AML-193 (cell line): ENCODE data around the gene ACVRL1.
A peak's percentile ranks its signal among the peaks of the same experiment; 100 is the strongest.
"Not testable (repeated sequence)": the region's sequence is repeated elsewhere in the genome, so short reads cannot be mapped to it uniquely, and the experiment has no call there.

Experiments
- DNase-seq, 2 experiments: peaks; one replicate each; lab custom pipeline; 2025; lab: John Stamatoyannopoulos, UW

The ACVRL1 gene

GRCh38 chr12:51874000-51874399 is 33.3 kb upstream of the ACVRL1 start:
- DNase-seq = no peak

GRCh38 chr12:51874486-51874885 is 32.8 kb upstream of the ACVRL1 start:
- no peak for DNase-seq

DNA sequence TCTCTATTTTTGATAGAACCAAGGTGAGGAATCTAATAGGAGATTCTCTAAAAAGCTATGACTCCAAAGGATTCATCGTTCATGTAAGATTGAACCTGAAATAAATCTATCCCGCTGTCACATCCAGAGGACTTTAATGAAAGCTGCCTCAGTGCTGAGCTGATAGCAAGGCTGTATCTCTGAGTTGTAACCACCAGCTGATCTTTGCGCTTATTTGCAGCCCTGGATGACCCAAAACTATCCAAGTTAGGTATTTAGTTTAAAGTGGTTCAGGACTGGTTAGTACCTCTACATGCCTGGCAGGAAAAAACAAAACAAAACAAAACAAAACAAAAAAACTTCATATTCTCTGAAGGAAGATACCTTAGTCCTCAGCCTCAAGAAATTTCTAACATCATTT is 28.2 kb upstream of the ACVRL1 start:
- no peak for DNase-seq

- DNase-seq = no peak
Observed at GRCh38 chr12:51883295-51883694, 24.0 kb upstream of the ACVRL1 start.

DNA sequence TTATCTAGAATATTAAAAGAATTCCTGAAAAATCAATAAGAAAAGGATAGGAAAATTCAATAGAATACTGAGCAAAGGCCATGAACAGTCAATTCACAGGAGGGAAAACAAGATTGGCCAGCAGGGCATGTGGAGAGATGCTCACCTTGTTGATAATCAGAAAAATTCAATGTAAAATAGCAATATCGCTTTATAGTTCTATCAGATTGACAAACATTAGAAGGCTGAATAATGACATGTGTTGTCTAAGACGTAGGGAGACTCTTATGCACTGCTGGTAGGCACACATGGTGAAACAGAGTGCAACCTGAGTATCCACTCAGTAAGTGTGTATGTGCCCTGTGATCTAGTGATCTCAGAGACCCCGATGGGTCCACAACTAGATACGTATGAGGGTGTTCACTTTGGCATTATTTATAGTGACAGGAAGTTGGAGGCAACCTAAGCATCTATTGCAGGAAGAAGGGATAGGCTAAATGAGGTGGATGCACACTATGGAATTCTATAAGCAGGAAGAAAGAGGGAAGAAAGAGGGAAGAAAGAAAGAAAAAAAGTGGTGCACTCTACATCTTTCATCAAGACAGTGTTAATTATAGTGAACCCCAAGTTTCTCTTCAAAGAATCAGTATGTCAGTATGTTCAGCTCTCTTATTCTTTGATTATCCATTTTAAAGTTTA is 23.2 kb upstream of the ACVRL1 start:
- no peak for DNase-seq

GRCh38 chr12:51884676-51885229 is 22.6 kb upstream of the ACVRL1 start:
- no peak for DNase-seq

- DNase-seq = not testable (repeated sequence)
Observed at GRCh38 chr12:51885294-51886020, 21.8 kb upstream of the ACVRL1 start.

- DNase-seq = peak; percentile 89 to 93
Observed at GRCh38 chr12:51886021-51886710, 21.1 kb upstream of the ACVRL1 start.

- DNase-seq = no peak
Observed at GRCh38 chr12:51887476-51888315, 19.6 kb upstream of the ACVRL1 start, which contains the start of gene ANKRD33. Gene ANKRD33 (plus strand): TSS chr12:51888103. CDS start chr12:51888187, 84 bp downstream.

DNA sequence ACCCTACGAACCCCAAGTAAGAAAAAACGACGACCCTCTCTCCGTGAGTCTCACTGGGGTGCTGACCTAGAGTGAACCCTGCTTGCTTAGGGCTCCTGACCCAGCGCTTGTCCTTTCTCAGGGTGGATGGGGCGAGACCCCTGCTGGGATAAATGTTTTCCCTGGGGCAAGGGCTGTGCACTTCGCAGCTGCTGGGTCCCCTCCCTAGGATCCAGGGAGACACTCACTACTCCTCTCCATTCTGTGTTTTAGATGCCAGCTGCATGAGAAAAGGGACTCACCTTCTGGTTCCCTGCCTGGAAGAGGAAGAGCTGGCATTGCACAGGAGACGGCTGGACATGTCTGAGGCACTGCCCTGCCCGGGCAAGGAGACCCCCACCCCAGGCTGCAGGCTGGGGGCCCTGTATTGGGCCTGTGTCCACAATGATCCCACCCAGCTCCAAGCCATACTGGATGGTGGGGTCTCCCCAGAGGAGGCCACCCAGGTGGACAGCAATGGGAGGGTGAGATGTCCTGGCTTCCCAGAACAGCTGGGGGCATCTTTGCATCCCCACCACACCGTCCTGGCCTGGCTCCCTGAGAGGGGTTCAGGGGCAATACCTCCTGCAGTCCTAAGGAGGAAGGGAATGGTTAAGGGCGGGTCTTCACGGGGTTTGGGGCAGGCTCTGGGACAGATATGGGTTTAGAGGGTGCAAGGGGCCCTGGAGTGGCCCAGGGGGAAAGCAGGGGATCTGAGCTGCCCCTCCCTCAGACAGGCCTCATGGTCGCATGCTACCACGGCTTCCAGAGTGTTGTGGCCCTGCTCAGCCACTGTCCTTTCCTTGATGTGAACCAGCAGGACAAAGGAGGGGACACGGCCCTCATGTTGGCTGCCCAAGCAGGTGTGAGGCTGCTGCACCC is 18.7 kb upstream of the ACVRL1 start:
- no peak for DNase-seq

DNA sequence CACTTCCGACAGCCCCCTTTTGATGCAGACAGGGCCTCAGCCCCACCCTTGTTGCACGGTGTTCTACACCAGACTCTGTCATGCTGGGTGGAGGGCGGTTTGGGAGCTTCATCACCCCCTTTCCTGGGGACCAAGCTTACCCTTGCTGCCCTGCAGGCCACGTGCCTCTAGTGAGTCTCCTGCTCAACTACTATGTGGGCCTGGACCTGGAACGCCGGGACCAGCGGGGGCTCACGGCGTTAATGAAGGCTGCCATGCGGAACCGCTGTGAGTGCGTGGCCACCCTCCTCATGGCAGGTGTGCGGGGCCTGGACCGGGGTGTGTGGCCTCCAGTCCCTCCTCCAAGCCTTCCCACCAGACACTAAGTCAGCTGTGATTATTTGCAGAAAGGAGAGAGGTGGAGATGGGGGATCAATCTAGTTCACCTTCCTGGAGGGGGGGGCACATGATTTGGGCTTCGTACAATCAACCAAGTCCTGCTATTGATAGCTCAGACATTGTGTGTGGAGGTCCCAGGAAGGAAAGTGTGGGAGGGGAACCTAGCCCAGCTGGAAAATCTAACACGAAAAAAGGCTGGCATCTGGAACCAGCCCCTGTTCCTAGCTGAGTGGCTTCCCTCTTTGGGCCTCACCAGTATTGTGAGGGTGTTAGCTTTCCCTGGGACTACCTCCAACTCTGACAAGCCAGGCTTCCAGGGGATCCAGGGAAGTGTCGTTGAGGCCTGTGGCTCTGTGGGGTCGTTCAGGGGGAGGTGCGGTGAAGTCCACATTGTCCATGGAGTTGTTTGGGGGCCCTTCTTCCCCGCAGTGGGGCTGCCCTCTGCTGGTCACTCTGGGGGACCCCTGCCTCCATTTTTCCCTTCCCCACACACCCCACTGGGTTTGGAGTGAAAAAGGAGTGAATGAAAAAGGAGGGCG is 17.8 kb upstream of the ACVRL1 start:
- DNase-seq = no peak

- DNase-seq = no peak
Observed at GRCh38 chr12:51890133-51890464, 17.2 kb upstream of the ACVRL1 start.

DNA sequence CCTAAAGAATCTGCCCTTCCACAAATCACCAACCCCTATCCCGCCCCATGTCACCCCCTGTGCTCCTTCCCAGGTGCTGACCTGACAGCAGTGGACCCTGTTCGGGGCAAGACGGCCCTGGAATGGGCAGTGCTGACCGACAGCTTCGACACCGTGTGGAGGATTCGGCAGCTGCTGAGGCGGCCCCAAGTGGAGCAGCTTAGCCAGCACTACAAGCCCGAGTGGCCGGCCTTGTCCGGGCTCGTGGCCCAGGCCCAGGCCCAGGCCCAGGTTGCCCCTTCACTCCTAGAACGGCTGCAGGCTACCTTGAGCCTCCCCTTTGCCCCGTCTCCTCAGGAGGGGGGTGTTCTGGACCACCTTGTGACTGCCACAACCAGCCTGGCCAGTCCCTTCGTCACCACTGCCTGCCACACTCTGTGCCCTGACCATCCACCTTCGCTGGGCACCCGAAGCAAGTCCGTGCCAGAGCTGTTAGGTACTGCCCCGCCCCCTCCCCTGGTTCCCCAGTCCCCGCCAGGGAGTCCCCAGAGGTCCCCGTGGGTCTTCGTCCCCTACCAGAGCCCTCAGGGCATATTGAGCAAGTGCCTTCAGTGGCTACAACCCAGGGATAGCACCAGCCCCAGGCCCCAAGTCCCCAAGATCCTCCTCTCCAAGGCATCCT is 16.7 kb upstream of the ACVRL1 start:
- DNase-seq = no peak

DNA sequence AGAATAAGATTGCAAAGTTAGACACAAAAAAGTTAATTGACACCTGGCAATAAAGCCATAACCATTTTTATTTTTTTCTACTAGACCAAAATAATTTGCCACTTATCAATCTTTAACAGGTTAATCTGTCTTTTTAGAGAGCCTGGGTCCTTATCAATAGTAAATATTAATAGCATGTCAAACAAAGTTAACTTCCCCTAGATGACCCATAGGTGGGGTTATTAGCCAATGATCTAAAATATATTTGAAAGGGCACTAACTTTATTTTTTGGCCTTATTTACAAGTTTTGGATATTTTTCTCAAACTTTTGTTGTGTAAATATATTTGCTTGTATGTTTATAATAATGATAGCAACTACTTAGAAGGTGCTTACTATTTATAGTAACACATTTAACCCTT is 15.5 kb upstream of the ACVRL1 start:
- peak; percentile 42 to 55 for DNase-seq

- DNase-seq = no peak
Observed at GRCh38 chr12:51893786-51894185, 13.5 kb upstream of the ACVRL1 start.

GRCh38 chr12:51895378-51896135 is 11.7 kb upstream of the ACVRL1 start:
- no peak for DNase-seq

DNA sequence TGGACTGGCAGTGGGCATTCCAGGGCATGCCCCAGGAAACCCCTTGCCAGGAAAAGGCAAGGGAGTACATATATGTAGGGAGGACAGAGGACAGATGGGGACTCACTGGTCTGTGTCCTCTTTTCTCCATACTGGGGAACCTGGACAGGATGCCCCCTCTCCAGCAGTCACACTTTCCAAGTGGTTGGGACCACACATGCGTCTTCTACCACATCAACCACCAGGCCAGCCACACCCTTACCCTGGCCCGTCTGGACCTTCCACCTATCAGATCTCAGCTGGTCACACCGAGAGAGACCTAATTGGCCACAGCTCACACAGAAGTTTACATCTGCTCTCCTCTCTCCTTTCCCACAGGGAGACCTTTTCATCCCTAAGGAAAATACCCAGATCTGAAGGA is 11.1 kb upstream of the ACVRL1 start:
- no peak for DNase-seq

DNA sequence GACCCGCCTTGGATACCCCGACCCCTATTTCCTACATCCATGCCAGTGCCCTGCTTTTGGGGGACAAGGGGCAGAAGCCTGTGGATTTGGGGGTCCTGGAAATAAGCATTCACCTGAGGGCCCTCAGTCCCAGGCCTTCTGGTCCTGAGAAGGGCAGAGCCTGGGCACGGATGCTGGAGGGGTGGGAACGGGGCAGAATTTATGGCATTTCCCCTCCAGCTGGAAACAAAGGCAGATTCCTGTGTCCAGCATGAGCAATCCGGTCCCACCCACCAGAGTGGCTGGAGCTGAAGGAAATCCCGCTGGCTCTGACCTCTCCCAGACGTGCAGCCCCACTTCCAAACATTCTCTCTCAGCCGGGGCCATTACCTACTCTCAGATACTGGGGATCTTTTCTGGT is 10.1 kb upstream of the ACVRL1 start:
- DNase-seq = no peak
